RWPE2 (cell line): Measurements from ENCODE around the gene MAN1A2.

Experiments
- ATAC-seq: fragments of 200-7000 bp; cut with Tn5 transposase; 3 replicates; pipeline ENCODE4 v1.9.1; 2021; ENCODE audit warnings: low read depth
- DNase-seq: peaks from one replicate; pipeline ENCODE4 v3.0.0-alpha.2; 2020; ENCODE audit warnings: low spot score
- H3K27ac ChIP-seq: fragments of 450-650 bp; 2 replicates; pipeline ENCODE4 v1.5.1; 2017; ENCODE audit warnings: mild to moderate bottlenecking; ENCODE audit not compliant: poor library complexity, severe bottlenecking
- H3K27me3 ChIP-seq: fragments of 250-450 bp; sonication (Bioruptor Pico); 2 replicates; pipeline ENCODE4 v1.5.1; 2021; ENCODE audit warnings: mild to moderate bottlenecking, moderate library complexity; ENCODE audit not compliant: insufficient read depth, poor library complexity, severe bottlenecking
- H3K36me3 ChIP-seq: fragments of 250-450 bp; sonication (Bioruptor Pico); 2 replicates; pipeline ENCODE4 v1.5.1; 2020; ENCODE audit warnings: low read depth, mild to moderate bottlenecking, moderate library complexity
- H3K4me1 ChIP-seq: fragments of 250-450 bp; sonication (Bioruptor Pico); 2 replicates; pipeline ENCODE4 v1.5.1; 2021; ENCODE audit warnings: mild to moderate bottlenecking, moderate library complexity; ENCODE audit not compliant: insufficient read depth, poor library complexity, severe bottlenecking
- H3K4me3 ChIP-seq: fragments of 250-450 bp; sonication (Bioruptor Pico); 2 replicates; pipeline ENCODE4 v1.5.1; 2021; ENCODE audit warnings: mild to moderate bottlenecking, moderate library complexity; ENCODE audit not compliant: severe bottlenecking
- H3K9me3 ChIP-seq: fragments of 250-450 bp; sonication (Bioruptor Pico); 2 replicates; pipeline ENCODE4 v1.5.1; 2021; ENCODE audit warnings: mild to moderate bottlenecking, moderate library complexity; ENCODE audit not compliant: severe bottlenecking
- TF ChIP-seq, protein P1 (sequence below): fragments of 450-650 bp; IDR thresholded peaks from one replicate; pipeline ENCODE4 v1.5.1; 2017; ENCODE audit warnings: mild to moderate bottlenecking, moderate library complexity; ENCODE audit not compliant: poor library complexity, severe bottlenecking

Gene MAN1A2

GRCh38 chr1:117559139-117559538, 191.9 kb downstream of the MAN1A2 start:
- Histone ChIP-seq H3K36me3 (no peaks in the 10 kb centered on the region), H3K27ac (no peak overlapping the region), H3K4me3 (no peak overlapping the region), H3K9me3 (no peaks in the 10 kb centered on the region), H3K4me1 (no peaks in the 10 kb centered on the region), H3K27me3 (no peaks in the 10 kb centered on the region)
- TF ChIP-seq, protein P1, sequence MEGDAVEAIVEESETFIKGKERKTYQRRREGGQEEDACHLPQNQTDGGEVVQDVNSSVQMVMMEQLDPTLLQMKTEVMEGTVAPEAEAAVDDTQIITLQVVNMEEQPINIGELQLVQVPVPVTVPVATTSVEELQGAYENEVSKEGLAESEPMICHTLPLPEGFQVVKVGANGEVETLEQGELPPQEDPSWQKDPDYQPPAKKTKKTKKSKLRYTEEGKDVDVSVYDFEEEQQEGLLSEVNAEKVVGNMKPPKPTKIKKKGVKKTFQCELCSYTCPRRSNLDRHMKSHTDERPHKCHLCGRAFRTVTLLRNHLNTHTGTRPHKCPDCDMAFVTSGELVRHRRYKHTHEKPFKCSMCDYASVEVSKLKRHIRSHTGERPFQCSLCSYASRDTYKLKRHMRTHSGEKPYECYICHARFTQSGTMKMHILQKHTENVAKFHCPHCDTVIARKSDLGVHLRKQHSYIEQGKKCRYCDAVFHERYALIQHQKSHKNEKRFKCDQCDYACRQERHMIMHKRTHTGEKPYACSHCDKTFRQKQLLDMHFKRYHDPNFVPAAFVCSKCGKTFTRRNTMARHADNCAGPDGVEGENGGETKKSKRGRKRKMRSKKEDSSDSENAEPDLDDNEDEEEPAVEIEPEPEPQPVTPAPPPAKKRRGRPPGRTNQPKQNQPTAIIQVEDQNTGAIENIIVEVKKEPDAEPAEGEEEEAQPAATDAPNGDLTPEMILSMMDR = no peak
- ATAC-seq (no peak), DNase-seq (no peak)

DNA sequence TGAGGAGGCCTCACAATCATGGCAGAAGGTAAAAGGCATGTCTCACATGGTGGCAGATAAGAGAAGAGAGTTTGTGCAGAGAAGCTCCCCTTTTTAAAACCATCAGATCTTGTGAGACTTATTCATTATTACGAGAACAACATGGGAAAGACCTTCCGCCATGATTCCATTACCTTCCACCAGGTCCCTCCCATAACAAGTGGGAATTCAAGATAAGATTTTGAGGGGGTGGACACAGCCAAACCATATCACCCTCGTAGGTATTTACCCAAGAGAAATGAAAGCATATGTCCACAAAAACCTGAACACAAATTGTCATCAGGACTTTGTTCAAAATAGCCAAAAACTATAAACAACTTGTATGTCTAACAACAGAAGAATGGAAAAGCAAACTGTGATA, 192.7 kb downstream of the MAN1A2 start:
- no peak for DNase-seq
- Histone ChIP-seq H3K9me3 (no peaks in the 10 kb centered on the region), H3K4me3 (no peak overlapping the region), H3K36me3 (no peaks in the 10 kb centered on the region), H3K27ac (no peak overlapping the region), H3K27me3 (no peaks in the 10 kb centered on the region), H3K4me1 (no peaks in the 10 kb centered on the region)
- ATAC-seq = no peak
- TF ChIP-seq, protein P1 = no peak

DNA sequence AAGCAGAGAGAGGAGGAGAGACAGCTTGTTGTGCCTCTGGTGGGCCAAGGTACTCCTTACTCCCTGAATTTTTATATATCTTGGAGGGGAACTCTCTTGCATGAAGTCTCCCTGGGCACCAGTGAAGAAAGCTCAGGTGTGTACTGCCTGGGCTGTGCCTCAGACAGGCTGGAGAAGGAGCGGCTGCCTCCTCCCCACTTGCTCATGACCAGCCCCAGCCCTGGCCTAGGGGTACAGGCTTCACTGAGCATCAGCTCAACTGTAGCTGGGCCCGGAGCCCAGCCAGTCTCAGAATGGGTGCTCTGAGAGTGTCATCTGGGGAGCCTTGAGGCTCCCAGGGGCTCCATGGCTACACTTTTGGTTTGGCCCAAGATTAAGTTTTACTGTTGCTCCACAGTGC, 193.8 kb downstream of the MAN1A2 start:
- DNase-seq = no peak

DNA sequence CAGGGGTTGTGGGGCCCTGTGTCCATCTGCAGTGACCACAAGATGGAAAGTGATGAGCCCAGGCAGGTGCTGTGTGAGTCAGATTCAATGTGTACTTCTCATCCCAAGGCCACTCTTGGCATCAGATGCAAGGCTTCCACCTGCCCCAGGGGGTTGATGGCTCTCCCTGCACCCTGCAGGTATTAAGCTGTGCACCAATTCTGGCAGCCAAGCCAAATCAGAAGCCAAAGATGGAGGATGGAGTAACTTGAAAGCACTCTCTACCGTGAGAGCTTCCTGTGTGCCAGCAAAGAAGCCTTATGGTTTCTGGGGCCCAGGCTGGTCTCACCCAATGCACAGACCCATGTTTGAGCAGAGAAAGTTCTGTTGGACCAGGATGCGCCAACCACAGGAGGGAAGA, 194.3 kb downstream of the MAN1A2 start:
- H3K9me3 ChIP-seq = no peaks in the 10 kb centered on the region
- H3K4me3 ChIP-seq = no peak overlapping the region
- H3K4me1 ChIP-seq = no peaks in the 10 kb centered on the region
- DNase-seq (no peak), ATAC-seq (no peak)
- H3K27me3 ChIP-seq = no peaks in the 10 kb centered on the region
- no peak overlapping the region for H3K27ac ChIP-seq
- TF ChIP-seq, protein P1 = no peak
- H3K36me3 ChIP-seq = no peaks in the 10 kb centered on the region

More for the DNA sequence above, 193.8 kb downstream of the MAN1A2 start:
- H3K9me3 ChIP-seq = no peaks in the 10 kb centered on the region
- no peak overlapping the region for H3K27ac ChIP-seq
- H3K27me3 ChIP-seq = no peaks in the 10 kb centered on the region
- no peaks in the 10 kb centered on the region for H3K4me1 ChIP-seq
- no peak overlapping the region for H3K4me3 ChIP-seq
- TF ChIP-seq, protein P1 = no peak
- H3K36me3 ChIP-seq = no peaks in the 10 kb centered on the region
- no peak for ATAC-seq

DNA sequence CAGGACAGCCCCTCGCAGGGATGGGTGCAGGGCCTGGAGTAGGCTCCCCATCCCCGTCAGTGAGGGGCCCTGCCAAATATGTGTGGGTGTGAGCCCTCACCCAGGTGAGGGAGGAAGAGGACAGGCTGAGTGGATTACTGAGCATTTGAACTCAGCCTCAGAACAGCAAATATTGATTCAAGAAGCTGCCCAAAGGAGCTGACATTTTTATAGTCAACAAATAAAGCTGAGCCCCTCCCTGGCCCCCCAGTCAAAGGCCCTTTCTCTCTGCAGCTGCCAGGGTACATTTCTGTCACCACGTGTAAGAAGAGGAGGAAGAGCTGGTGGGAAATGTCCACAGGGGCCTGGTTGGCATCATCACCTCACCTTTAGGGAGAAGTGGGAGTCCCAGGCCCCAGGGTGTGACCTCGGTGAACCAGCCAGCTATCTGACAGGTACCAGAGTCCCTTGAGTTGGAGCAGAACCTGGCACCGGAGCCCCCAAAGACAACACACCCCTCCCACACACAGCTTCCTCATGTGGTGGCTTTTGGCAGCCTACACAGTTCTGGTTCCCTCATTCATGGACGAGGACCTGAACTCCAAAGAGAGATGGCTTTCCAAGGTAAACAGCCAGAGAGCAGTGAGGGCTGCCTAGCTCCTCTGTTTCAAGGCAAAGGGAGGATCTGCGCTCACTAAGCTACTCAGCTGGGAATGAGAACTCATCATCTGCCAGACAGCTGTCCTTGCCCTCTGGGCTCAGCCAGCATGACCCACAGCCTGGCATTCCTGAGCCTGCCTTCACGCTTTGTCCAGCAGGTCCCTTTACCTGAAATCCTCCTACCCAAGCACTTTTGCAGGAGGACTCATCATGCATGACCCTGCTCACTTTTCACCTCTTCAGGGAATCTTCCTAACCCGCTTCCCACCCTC, 195.6 kb downstream of the MAN1A2 start:
- Histone ChIP-seq H3K27me3 (no peaks in the 10 kb centered on the region), H3K9me3 (no peaks in the 10 kb centered on the region), H3K4me3 (no peak overlapping the region), H3K36me3 (no peaks in the 10 kb centered on the region), H3K4me1 (no peaks in the 10 kb centered on the region), H3K27ac (no peak overlapping the region)
- TF ChIP-seq, protein P1 = no peak
- ATAC-seq = no peak
- DNase-seq = no peak
